ENCODE results near the gene UBP1. TPM values are rescaled to one million over a fixed set of nuclear protein-coding genes. Genes with fewer than 3 reads are reported as not detected.
A peak's percentile ranks its signal among the peaks of the same experiment; 100 is the strongest.

Gene UBP1
- total and polyA plus RNA-seq, 9 of the 15 experiments (the other 6 are each of a cell fraction or from before 2014, with no cell fraction given) = 13.6 to 143 (median 79.6) TPM

- no peaks in the 10 kb centered on the region for H3K9me1 ChIP-seq (ENCODE audit: control insufficient read depth, insufficient read depth, low read length)
- H3K4me2 ChIP-seq (ENCODE audit: insufficient read depth, low read length) = no peak overlapping the region
- WGBS (ENCODE audit: insufficient coverage, low coverage, missing lambda C conversion rate) = 85% methylated on average over 7 of the region's 7 CpGs
- TF ChIP-seq SLC30A9 (CRISPR knock-in tag; IDR thresholded peaks at IDR 0.05) (no peak), CEBPB (tag; IDR thresholded peaks at IDR 0.05) (no peak), TCFL5 (CRISPR knock-in tag; conservative IDR thresholded peaks at IDR 0.05) (no peak), CBX3 (IDR thresholded peaks at IDR 0.05; ENCODE audit: borderline replicate concordance in 1 of 2, low read length in 2 of 2) (no peak), ZNF644 (tag; IDR thresholded peaks at IDR 0.05; ENCODE audit: low read depth) (no peak), NCOR1 (IDR thresholded peaks at IDR 0.05) (no peak), ZNF445 (CRISPR knock-in tag; IDR thresholded peaks at IDR 0.05; ENCODE audit: low read depth) (no peak), GABPB2 (CRISPR knock-in tag; conservative IDR thresholded peaks at IDR 0.05) (no peak)
- H3K4me3 ChIP-seq = no peak overlapping the region
- BruUV-seq (replicated peaks) = TSS peak; percentile 33
- H3K9me3 ChIP-seq (replicated peaks; ENCODE audit: control insufficient read depth, insufficient read depth, low read depth, low read length) = no peaks in the 10 kb centered on the region
- in situ Hi-C loops (cut with MboI) = no loop called here
- peaks cover 0 to 15% of the 10 kb centered on the region in 2 experiments; a peak in 3 of 5 replicates for H3K4me1 ChIP-seq (replicated peaks in 1 of 2; ENCODE audit: control insufficient read depth in 2 of 2, insufficient read depth in 2 of 2, low read length in 2 of 2)
- DNase-seq (ENCODE audit: extremely low read depth in 1 of 4, low spot score in 3 of 4) (no peak), ATAC-seq (no peak), FAIRE-seq (no peak)
- no peak overlapping the region for H3K27ac ChIP-seq (ENCODE audit: extremely low read depth, low read depth, low read length)
- no peak overlapping the region for H3K9ac ChIP-seq (ENCODE audit: insufficient read depth in 1 of 2, low read depth in 2 of 2, low read length in 2 of 2)
- intact Hi-C loops (cut with micrococcal nuclease) = no loop called here
- POLR2A ChIA-PET = interaction anchor here (0.6 kb wide), 1 partner anchor 233 kb away, joined by 3 read pairs; no protein-coding TSS in a partner anchor
- peaks cover 79% of the 10 kb centered on the region for H3K36me3 ChIP-seq (ENCODE audit: control insufficient read depth, insufficient read depth, low read length)
- CTCF ChIA-PET (ENCODE audit: low intra/inter-chr PET ratio) = no interaction called here
- no peak overlapping the region for H2AFZ ChIP-seq (ENCODE audit: low read depth, low read length)
- H3K27me3 ChIP-seq (ENCODE audit: control insufficient read depth in 2 of 2, insufficient read depth in 2 of 2, low read length in 2 of 2) = no peaks in the 10 kb centered on the region
- no peaks in the 10 kb centered on the region for H4K20me1 ChIP-seq (replicated peaks; ENCODE audit: control insufficient read depth, insufficient read depth, low read length)
- no peaks in the 10 kb centered on the region for H3K79me2 ChIP-seq (ENCODE audit: control insufficient read depth, insufficient read depth, low read length)
Measured at GRCh38 chr3:33388374-33389100, 51.7 kb downstream of the UBP1 start.
